PC-3 (cell line): ENCODE data around the gene ZNF512B. TPM values are rescaled to one million over a fixed set of nuclear protein-coding genes. Genes with fewer than 3 reads are reported as not detected.
"Not testable (repeated sequence)": the region's sequence is repeated elsewhere in the genome, so short reads cannot be mapped to it uniquely, and the experiment has no call there.

Experiments
- ATAC-seq: fragments of 200-7000 bp; cut with Tn5 transposase; 2 replicates; pipeline ENCODE4 v1.9.1; 2020; ENCODE audit warnings: mild to moderate bottlenecking, moderate library complexity
- BruUV-seq: library from RNA; stranded (reverse); fragments of 400-500 nt; replicated peaks from 2 replicates; lab custom pipeline; 2021; lab: Mats Ljungman, UMichigan
- CTCF ChIA-PET: fragments of 300-600 bp; sonication (Branson Sonifier 250); formaldehyde crosslinking; loops from one replicate; lab custom pipeline; 2022; ENCODE audit warnings: antibody characterized with exemption; lab: Charles Lee
- POLR2A ChIA-PET: fragments of 300-600 bp; sonication (Branson Sonifier 250); formaldehyde crosslinking; loops from one replicate; lab custom pipeline; 2022; ENCODE audit warnings: antibody characterized with exemption; ENCODE audit not compliant: unreplicated experiment; lab: Charles Lee
- DNase-seq: peaks from one replicate; pipeline ENCODE4 v3.0.0-alpha.2; 2015
- H2AFZ ChIP-seq: fragments of 300-600 bp; sonication (generic); 2 replicates; pipeline ENCODE4 v1.6.0; 2016; ENCODE audit warnings: antibody characterized with exemption, low read length
- H3F3A ChIP-seq: fragments of 300-600 bp; sonication (generic); one replicate; pipeline ENCODE4 v1.6.0; 2017; ENCODE audit warnings: antibody characterized with exemption, low read length, control low read depth, mild to moderate bottlenecking; ENCODE audit not compliant: unreplicated experiment
- H3K27ac ChIP-seq: fragments of 300-600 bp; sonication (generic); 2 replicates; pipeline ENCODE4 v1.5.1; 2016; ENCODE audit warnings: mild to moderate bottlenecking, low read length
- H3K27me3 ChIP-seq: fragments of 300-600 bp; sonication (generic); 2 replicates; pipeline ENCODE4 v1.6.1; 2016; ENCODE audit warnings: low read length, mixed read lengths
- H3K36me3 ChIP-seq: fragments of 300-600 bp; sonication (generic); 2 replicates; pipeline ENCODE4 v1.6.1; 2016; ENCODE audit warnings: low read depth, mixed run types, low read length, mixed read lengths
- H3K4me1 ChIP-seq: fragments of 300-600 bp; sonication (generic); 2 replicates; pipeline ENCODE4 v1.5.1; 2016; ENCODE audit warnings: low read length; ENCODE audit not compliant: insufficient read depth
- H3K4me2 ChIP-seq: fragments of 300-600 bp; sonication (generic); 2 replicates; pipeline ENCODE4 v1.6.0; 2016; ENCODE audit warnings: low read length
- H3K4me3 ChIP-seq: fragments of 300-600 bp; sonication (generic); 2 replicates; pipeline ENCODE4 v1.5.1; 2016; ENCODE audit warnings: mild to moderate bottlenecking, low read length, mixed read lengths
- H3K79me2 ChIP-seq: fragments of 300-600 bp; sonication (generic); 2 replicates; pipeline ENCODE4 v1.6.1; 2017; ENCODE audit warnings: low read length, mixed read lengths
- H3K9ac ChIP-seq: fragments of 300-600 bp; sonication (generic); 2 replicates; pipeline ENCODE4 v1.6.0; 2016; ENCODE audit warnings: mild to moderate bottlenecking, low read length
- H3K9me2 ChIP-seq: fragments of 300-600 bp; sonication (generic); replicated peaks from 2 replicates; pipeline ENCODE4 v1.6.1; 2016; ENCODE audit warnings: mixed run types, low read length, mixed read lengths
- H3K9me3 ChIP-seq: fragments of 300-600 bp; sonication (generic); 2 replicates; pipeline ENCODE4 v1.6.1; 2016; ENCODE audit warnings: low read length, mixed read lengths
- H4K20me1 ChIP-seq: fragments of 300-600 bp; sonication (generic); 2 replicates; pipeline ENCODE4 v1.6.1; 2016; ENCODE audit warnings: low read length, mixed read lengths
- CTCF ChIP-seq: fragments of 300-600 bp; sonication (generic); conservative IDR thresholded peaks from 2 replicates; pipeline ENCODE4 v1.5.1; 2017; ENCODE audit warnings: antibody characterized with exemption, low read depth, mild to moderate bottlenecking, low read length
- EZH2 ChIP-seq: fragments of 300-600 bp; sonication (generic); IDR thresholded peaks from one replicate; pipeline ENCODE4 v1.6.1; 2017; ENCODE audit warnings: antibody characterized with exemption, mild to moderate bottlenecking, low read length; ENCODE audit not compliant: unreplicated experiment
- EZH2phosphoT487 ChIP-seq: fragments of 300-600 bp; sonication (generic); IDR thresholded peaks from 2 replicates; pipeline ENCODE4 v1.6.1; 2018; ENCODE audit warnings: mild to moderate bottlenecking, antibody characterized with exemption, low read length, borderline replicate concordance
- intact Hi-C: fragments of 100-400 bp; cut with micrococcal nuclease; formaldehyde crosslinking; loops from 2 replicates; pipeline ENCODE4 v1.9.0; 2023
- total RNA-seq: library from RNA; depleted of rRNA; stranded (reverse); fragments of >200 nt; gene quantifications from 2 replicates; pipeline ENCODE4 v1.2.3, GENCODE V29; 2014

The ZNF512B gene
- total RNA-seq, 1 experiment from 2014 or later = 18.0 TPM

- CTCF ChIA-PET = no interaction called here
- Histone ChIP-seq H3K36me3 (no peaks in the 10 kb centered on the region), H3K4me1 (peaks cover 28% of the 10 kb centered on the region), H3K79me2 (peaks cover 19% of the 10 kb centered on the region), H4K20me1 (no peaks in the 10 kb centered on the region), H3K9me3 (no peaks in the 10 kb centered on the region), H3K27ac (no peak overlapping the region), H3K4me3 (peak overlapping the region; percentile 80; the same call in 1 of the 2 replicates), H3K9ac (no peak overlapping the region), H3K4me2 (peak overlapping the region; percentile 97), H3F3A (peaks cover 3% of the 10 kb centered on the region), H3K9me2 (no peaks in the 10 kb centered on the region), H2AFZ (no peak overlapping the region), H3K27me3 (no peaks in the 10 kb centered on the region)
- POLR2A ChIA-PET = interaction anchor here (0.6 kb wide), 1 partner anchor 85 kb away, joined by 6 read pairs; the partner anchor contains the start of gene TCEA2
- intact Hi-C loops = no loop called here
- DNase-seq (peak; percentile 51), ATAC-seq (peak; percentile 31)
- no TSS peak for BruUV-seq
- TF ChIP-seq EZH2phosphoT487 (no peak), CTCF (no peak), EZH2 (no peak)
These were observed 8.1 kb upstream of the ZNF512B start for GRCh38 chr20:63977739-63978276.

GRCh38 chr20:63976980-63977738, 7.4 kb upstream of the ZNF512B start:
- peak overlapping the region; percentile 97 for H3K4me2 ChIP-seq
- H3K36me3 ChIP-seq = no peaks in the 10 kb centered on the region
- H2AFZ ChIP-seq = no peak overlapping the region
- no peak overlapping the region for H3K27ac ChIP-seq
- no peak overlapping the region for H3K4me3 ChIP-seq
- H3F3A ChIP-seq = peaks cover 3% of the 10 kb centered on the region
- CTCF ChIA-PET = no interaction called here
- no peaks in the 10 kb centered on the region for H4K20me1 ChIP-seq
- no peaks in the 10 kb centered on the region for H3K9me2 ChIP-seq
- no peaks in the 10 kb centered on the region for H3K9me3 ChIP-seq
- DNase-seq (no peak), ATAC-seq (no peak)
- no TSS peak for BruUV-seq
- intact Hi-C loops = no loop called here
- H3K79me2 ChIP-seq = peaks cover 12% of the 10 kb centered on the region
- POLR2A ChIA-PET = interaction anchor here (0.6 kb wide), 1 partner anchor 86 kb away, joined by 6 read pairs; the partner anchor contains the start of gene TCEA2
- peaks cover 28% of the 10 kb centered on the region for H3K4me1 ChIP-seq
- TF ChIP-seq CTCF = no peak
- no peak for TF ChIP-seq EZH2
- no peak for TF ChIP-seq EZH2phosphoT487
- H3K9ac ChIP-seq = no peak overlapping the region
- H3K27me3 ChIP-seq = no peaks in the 10 kb centered on the region

GRCh38 chr20:63976511-63976910, 6.8 kb upstream of the ZNF512B start:
- DNase-seq, BruUV-seq, H2AFZ ChIP-seq, CTCF ChIA-PET, H3K9ac ChIP-seq, POLR2A ChIA-PET, H3K4me2 ChIP-seq, H3K36me3 ChIP-seq, H4K20me1 ChIP-seq, intact Hi-C loops, H3K9me3 ChIP-seq, H3K9me2 ChIP-seq, H3F3A ChIP-seq, H3K4me3 ChIP-seq, ATAC-seq, H3K79me2 ChIP-seq, H3K27ac ChIP-seq, H3K27me3 ChIP-seq: not testable (repeated sequence)
- peaks cover 24% of the 10 kb centered on the region for H3K4me1 ChIP-seq
